Esophagus muscularis mucosa (tissue), 3 donors: ENCODE results near the gene ZNF784.

ENCODE experiments used
- POLR2A ChIP-seq: fragments of 450-650 bp; IDR thresholded peaks from one replicate; pipeline ENCODE4 v1.6.1; 2017; ENCODE audit warnings: antibody characterized with exemption, moderate library complexity, mild to moderate bottlenecking, low read depth
- TF ChIP-seq, protein P1 (sequence below), 3 experiments: fragments of 200-600 bp in 2 of 3; fragments of 450-650 bp in 1 of 3; sonication (generic) in 2 of 3; IDR thresholded peaks; one replicate each; pipeline ENCODE4 v1.5.1; 2017 to 2019; ENCODE audit warnings: antibody characterized with exemption in 3 of 3, mild to moderate bottlenecking in 2 of 3, moderate library complexity in 1 of 3

DNA sequence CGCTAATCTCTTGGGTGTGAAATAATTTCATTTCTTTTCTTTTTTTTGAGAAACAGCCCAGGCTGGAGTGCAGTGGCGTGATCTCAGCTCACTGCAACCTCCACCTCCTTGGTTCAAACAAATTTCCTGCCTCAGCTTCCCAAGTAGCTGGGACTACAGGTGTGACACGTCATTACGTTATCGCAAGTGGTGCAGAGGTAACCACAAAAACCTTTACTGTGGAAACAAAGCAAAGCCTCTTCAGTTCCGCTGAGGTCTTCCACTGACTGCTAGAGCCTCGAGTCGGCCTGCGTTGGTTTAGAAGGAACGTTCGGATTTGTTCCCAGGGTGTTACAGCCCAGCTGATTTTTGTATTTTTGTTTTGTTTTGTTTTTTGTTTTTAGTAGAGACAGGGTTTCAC is 2.0 kb upstream of the ZNF784 start:
- TF ChIP-seq, protein P1, sequence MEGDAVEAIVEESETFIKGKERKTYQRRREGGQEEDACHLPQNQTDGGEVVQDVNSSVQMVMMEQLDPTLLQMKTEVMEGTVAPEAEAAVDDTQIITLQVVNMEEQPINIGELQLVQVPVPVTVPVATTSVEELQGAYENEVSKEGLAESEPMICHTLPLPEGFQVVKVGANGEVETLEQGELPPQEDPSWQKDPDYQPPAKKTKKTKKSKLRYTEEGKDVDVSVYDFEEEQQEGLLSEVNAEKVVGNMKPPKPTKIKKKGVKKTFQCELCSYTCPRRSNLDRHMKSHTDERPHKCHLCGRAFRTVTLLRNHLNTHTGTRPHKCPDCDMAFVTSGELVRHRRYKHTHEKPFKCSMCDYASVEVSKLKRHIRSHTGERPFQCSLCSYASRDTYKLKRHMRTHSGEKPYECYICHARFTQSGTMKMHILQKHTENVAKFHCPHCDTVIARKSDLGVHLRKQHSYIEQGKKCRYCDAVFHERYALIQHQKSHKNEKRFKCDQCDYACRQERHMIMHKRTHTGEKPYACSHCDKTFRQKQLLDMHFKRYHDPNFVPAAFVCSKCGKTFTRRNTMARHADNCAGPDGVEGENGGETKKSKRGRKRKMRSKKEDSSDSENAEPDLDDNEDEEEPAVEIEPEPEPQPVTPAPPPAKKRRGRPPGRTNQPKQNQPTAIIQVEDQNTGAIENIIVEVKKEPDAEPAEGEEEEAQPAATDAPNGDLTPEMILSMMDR (IDR thresholded peaks at IDR 0.05), result no peak
- no peak for TF ChIP-seq POLR2A
